ENCODE data around the gene CIART.
A peak's percentile ranks its signal among the peaks of the same experiment; 100 is the strongest.

Gene CIART, protein sequence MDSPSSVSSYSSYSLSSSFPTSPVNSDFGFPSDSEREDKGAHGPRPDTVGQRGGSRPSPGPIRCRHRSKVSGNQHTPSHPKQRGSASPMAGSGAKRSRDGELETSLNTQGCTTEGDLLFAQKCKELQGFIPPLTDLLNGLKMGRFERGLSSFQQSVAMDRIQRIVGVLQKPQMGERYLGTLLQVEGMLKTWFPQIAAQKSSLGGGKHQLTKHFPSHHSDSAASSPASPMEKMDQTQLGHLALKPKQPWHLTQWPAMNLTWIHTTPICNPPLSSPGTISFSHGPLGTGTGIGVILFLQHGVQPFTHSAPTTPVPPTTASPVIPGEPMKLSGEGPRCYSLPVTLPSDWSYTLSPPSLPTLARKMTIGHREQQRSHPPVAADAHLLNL

DNA sequence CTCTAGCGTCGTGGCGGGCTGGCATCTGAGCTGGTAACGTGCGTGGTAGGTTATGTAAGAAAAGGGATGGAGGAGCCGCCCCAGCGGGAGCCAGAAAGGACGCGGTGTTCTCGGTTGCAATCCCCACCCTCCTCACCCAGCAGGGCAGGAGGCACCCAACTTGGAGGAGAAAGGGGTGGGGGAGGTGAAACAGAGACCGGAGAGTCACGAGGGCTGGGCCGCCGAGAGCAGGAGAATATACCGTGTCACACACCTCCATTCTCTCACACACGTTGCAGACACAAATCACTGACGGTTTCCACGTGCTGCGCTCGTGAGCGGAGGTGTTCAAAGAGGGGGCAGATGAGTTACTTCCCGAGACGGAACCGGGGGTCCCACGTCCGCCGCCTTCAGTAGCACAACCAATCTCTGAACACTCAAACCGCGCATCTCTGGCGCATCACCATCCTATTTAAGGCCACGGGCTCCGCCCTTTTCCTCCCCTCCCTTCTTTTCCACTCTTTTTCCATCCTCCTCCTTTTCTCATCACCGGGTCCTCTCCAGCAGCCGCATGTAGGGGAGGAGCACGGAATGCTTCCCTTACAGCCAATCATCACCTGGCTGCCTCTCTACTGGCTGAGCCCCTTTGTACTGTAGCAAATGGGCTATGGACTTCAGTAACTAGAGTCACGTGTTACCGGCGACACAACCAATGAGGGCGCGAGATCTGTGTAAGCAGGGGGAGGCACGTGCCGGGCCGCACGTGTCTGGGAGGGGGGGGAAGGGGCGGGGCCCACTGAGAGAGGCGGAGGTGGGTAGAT is at the start of gene CIART:
Gene CIART, plus strand, starts transcription at position 797 of the 800 bp plus-strand sequence. CDS start 714 bp downstream, outside the sequence.
- no peak for TF ChIP-seq CREB1 (IDR thresholded peaks at IDR 0.05; ENCODE audit: low read depth)
- TF ChIP-seq TEAD4 (IDR thresholded peaks at IDR 0.05), result peak; percentile 16; the same call in 1 of the 2 replicates
- TF ChIP-seq, protein P1, sequence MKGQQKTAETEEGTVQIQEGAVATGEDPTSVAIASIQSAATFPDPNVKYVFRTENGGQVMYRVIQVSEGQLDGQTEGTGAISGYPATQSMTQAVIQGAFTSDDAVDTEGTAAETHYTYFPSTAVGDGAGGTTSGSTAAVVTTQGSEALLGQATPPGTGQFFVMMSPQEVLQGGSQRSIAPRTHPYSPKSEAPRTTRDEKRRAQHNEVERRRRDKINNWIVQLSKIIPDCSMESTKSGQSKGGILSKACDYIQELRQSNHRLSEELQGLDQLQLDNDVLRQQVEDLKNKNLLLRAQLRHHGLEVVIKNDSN (IDR thresholded peaks at IDR 0.05), result peak; percentile 89
- TF ChIP-seq ZBTB7A (IDR thresholded peaks at IDR 0.05; ENCODE audit: low read depth), result no peak
- TF ChIP-seq, protein P2, sequence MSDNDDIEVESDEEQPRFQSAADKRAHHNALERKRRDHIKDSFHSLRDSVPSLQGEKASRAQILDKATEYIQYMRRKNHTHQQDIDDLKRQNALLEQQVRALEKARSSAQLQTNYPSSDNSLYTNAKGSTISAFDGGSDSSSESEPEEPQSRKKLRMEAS (IDR thresholded peaks at IDR 0.05), result peak; percentile 94

DNA sequence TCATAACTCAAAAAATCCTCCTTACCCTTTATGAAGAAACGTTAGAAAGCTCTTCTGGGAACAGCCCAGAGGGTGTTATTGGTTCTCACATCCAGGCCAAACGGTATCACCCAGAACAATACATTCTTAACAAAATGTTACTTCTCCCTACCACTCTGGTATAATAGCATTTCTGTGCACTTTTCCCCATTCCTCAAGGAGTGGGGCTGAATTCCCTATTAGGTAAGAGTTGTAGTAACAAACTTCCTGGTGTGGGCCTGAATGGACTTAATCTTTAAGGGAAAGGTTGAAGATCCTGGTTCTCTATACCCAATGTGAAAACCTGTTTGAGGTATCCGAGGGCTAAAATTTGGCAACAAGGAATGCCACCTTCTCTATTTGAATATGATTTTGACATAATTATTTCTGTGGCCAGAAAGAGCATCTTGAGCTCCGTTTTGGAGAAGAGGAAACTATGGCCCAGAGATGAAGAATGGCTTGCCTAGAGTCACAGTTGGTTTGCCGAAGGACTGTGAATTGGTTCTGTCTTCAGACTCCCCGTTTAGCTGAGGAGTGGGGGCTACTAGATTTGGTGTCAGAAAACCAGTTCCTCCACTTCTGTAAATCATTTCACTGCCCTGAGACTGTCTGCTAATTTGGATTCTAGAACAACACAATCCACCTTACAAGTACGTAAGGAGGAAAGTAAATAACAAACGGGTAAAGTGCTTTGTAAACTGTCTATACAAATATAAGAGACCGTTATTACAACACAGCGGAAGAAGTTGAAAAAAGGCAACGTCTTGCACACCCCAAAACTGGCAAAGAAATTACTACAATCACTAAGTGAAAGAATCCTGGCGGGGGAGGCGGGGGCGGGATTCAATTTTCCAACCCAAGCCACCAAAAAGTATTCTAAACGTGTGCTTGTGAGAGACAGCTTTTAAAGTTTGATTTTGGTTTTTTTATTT is 48.7 kb upstream of the CIART start:
- TF ChIP-seq, protein P3, sequence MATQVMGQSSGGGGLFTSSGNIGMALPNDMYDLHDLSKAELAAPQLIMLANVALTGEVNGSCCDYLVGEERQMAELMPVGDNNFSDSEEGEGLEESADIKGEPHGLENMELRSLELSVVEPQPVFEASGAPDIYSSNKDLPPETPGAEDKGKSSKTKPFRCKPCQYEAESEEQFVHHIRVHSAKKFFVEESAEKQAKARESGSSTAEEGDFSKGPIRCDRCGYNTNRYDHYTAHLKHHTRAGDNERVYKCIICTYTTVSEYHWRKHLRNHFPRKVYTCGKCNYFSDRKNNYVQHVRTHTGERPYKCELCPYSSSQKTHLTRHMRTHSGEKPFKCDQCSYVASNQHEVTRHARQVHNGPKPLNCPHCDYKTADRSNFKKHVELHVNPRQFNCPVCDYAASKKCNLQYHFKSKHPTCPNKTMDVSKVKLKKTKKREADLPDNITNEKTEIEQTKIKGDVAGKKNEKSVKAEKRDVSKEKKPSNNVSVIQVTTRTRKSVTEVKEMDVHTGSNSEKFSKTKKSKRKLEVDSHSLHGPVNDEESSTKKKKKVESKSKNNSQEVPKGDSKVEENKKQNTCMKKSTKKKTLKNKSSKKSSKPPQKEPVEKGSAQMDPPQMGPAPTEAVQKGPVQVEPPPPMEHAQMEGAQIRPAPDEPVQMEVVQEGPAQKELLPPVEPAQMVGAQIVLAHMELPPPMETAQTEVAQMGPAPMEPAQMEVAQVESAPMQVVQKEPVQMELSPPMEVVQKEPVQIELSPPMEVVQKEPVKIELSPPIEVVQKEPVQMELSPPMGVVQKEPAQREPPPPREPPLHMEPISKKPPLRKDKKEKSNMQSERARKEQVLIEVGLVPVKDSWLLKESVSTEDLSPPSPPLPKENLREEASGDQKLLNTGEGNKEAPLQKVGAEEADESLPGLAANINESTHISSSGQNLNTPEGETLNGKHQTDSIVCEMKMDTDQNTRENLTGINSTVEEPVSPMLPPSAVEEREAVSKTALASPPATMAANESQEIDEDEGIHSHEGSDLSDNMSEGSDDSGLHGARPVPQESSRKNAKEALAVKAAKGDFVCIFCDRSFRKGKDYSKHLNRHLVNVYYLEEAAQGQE (IDR thresholded peaks at IDR 0.05; ENCODE audit: low read depth), result no peak
- peak; percentile 54; the same call in 1 of the 2 replicates for TF ChIP-seq EGR1 (IDR thresholded peaks at IDR 0.05)

DNA sequence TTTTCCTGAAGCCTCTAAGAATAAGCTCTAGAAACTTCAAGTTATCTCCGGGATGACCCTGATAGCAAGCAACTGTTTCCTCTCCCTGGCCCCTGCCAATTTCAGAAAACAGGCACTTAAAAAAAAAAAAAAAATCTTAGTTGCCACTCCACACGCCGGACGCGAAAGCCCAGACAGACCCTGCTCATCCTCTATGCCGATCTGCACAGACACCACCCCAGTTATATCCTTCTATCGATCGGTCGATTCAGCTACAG is 48.1 kb upstream of the CIART start:
- TF ChIP-seq TCF12 (IDR thresholded peaks at IDR 0.05; ENCODE audit: low read depth) (0 out of 2 replicates have a peak, but pooled peaks have one; percentile 18), ZBTB7A (IDR thresholded peaks at IDR 0.05; ENCODE audit: low read depth) (no peak)

DNA sequence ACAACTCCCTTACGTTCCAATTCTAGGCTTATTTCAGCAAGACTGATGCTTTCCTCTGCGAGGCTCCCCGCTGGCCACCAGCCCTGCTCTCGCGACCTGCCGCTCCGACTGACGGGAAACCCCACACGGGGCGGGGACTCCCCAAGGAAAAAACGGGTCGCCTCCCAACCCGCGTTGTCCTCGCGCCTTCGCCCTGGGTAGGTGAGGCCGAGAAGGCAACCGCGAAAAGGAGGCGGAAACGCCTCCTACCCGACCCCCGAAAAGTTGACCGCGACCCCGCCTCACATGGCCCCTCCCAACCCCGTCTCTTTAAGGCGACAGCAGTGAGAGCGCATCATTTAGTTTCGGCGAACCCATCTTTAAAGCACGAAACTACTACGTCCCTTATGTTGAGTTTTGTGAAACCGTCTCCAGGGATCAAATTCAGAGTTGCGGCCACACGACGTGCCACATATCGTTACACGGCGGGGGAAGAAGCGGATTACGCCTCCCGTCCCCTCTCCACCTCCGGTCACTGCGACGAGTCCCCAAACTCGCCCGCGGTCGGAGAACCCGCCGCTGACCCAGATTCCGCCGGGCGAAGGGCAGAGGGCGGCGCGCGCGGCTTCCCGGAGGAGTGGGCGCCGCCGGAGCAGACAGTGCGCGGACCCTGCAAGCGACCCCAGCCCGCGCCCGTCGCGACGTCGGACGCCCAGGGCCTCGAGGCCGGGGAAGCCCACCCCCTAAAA is 47.6 kb upstream of the CIART start:
- TF ChIP-seq, protein P2 (IDR thresholded peaks at IDR 0.05), result peak; percentile 81
- TF ChIP-seq TEAD4 (IDR thresholded peaks at IDR 0.05) (no peak), RAD21 (IDR thresholded peaks at IDR 0.05; ENCODE audit: low read depth) (no peak)

DNA sequence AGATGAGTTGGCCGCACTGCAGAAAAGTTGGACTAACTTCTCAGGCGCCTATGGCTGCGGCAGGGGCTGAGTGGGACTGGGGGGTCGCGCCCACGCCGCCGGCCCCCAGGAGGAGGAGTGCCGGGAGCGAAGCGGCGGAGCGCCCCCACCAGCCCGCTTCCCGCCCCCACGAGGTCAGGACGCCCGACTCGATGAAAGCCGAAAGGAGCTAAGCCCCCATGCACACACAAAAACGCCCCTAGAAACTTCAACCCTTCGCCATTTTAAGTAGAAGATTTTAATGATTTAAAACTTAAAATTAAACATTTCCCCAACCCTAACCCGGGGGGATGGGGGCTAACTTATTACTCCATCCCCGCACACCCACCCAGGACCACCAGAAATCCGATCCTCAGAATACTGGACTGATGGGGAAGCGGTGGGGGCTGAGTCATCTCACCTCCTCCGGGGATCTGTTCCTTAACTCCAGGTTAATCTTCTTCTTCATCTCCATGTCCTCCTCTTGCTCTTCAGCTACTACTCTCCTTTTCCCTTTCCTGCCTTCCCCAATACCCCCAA is 47.0 kb upstream of the CIART start:
- TF ChIP-seq ZBTB7A (IDR thresholded peaks at IDR 0.05; ENCODE audit: low read depth), result peak; percentile 97
- TF ChIP-seq, protein P2 (IDR thresholded peaks at IDR 0.05), result no peak

DNA sequence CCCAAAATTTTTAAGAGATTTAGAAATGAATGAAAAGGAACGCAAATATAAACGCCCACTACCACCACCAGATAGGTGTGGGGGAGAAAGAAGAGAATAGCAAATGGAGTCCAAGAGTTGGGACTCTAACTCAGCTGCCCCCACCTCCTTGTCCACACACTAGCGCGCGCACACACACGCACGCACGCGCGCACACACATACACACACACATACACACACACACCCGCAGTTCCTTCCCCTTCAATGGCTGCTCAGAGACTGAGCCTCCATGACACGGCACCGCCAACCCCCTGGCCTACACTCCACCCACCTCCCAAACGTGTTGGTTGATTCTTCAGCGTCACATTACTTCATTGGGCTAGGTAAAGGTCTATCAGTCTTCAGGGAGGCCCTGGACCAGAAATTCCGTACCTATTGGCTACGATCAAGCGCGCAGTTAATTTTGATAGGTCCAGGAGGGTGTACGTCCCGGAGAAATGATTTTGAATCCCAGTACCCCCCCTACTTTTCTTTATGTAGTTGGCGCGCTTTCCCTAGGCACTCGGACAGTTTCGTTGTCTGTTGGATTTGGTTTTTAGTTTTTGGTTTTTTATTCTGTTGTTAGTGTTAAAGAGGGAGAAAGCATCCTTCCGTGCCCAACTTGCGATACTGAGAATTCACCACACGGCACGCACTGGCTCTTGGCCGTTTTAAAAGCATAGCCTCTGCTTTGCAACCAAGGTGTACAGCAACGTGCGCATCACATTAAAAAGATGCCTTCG is 46.3 kb upstream of the CIART start, which contains the start of gene ANP32E:
Gene ANP32E, minus strand, starts transcription at position 261 of the 762 bp plus-strand sequence. CDS start 326 bp downstream, outside the sequence.
- TF ChIP-seq TCF12 (IDR thresholded peaks at IDR 0.05; ENCODE audit: low read depth) (peak; percentile 60; the same call in 1 of the 2 replicates), FOXM1 (IDR thresholded peaks at IDR 0.05; ENCODE audit: borderline replicate concordance, low read depth) (peak; percentile 93), EGR1 (IDR thresholded peaks at IDR 0.05) (0 out of 2 replicates have a peak, but pooled peaks have one; percentile 17), CEBPB (IDR thresholded peaks at IDR 0.05) (no peak), RAD21 (IDR thresholded peaks at IDR 0.05; ENCODE audit: low read depth) (no peak), YY1 (IDR thresholded peaks at IDR 0.05; ENCODE audit: low read depth) (peak; percentile 92), TAF1 (IDR thresholded peaks at IDR 0.05; ENCODE audit: low read depth) (peak; percentile 100), NFIC (IDR thresholded peaks at IDR 0.05) (no peak), ZBTB7A (IDR thresholded peaks at IDR 0.05; ENCODE audit: low read depth) (no peak), TEAD4 (IDR thresholded peaks at IDR 0.05) (peak; percentile 44; the same call in 1 of the 2 replicates), CREB1 (IDR thresholded peaks at IDR 0.05; ENCODE audit: low read depth) (peak; percentile 75; the same call in 1 of the 2 replicates), EP300 (IDR thresholded peaks at IDR 0.05; ENCODE audit: borderline replicate concordance) (no peak)
- TF ChIP-seq, protein P3 (IDR thresholded peaks at IDR 0.05; ENCODE audit: low read depth), result peak; percentile 26; the same call in 1 of the 2 replicates
- TF ChIP-seq, protein P2 (IDR thresholded peaks at IDR 0.05), result peak; percentile 69
- TF ChIP-seq, protein P1 (IDR thresholded peaks at IDR 0.05), result no peak

Measured in Ishikawa (cell line).